HepG2 (cell line): ENCODE results near the gene KISS1R. TPM values are rescaled to one million over a fixed set of nuclear protein-coding genes. Genes with fewer than 3 reads are reported as not detected.
A peak's percentile ranks its signal among the peaks of the same experiment; 100 is the strongest.

Experiments used
- DNMT3B ChIP-seq: conservative IDR thresholded peaks from 2 replicates; pipeline ENCODE4 v1.6.1; 2016; ENCODE audit warnings: missing biosample characterization, control low read depth
- MTF2 ChIP-seq: sonication (generic); formaldehyde crosslinking; IDR thresholded peaks from 2 replicates; pipeline ENCODE4 v1.5.0; 2020; ENCODE audit warnings: missing genetic modification reagents, borderline replicate concordance
- MXI1 ChIP-seq: IDR thresholded peaks from 3 replicates; pipeline ENCODE4 v1.6.1; 2012; ENCODE audit warnings: low read depth, low read length, inconsistent platforms, borderline replicate concordance
- NFE2L1 ChIP-seq: sonication (generic); formaldehyde crosslinking; IDR thresholded peaks from 2 replicates; pipeline ENCODE4 v1.4.0; 2020; ENCODE audit warnings: missing genetic modification reagents, mild to moderate bottlenecking, borderline replicate concordance
- REL ChIP-seq: sonication (generic); formaldehyde crosslinking; conservative IDR thresholded peaks from 2 replicates; pipeline ENCODE4 v1.8.0; 2022; ENCODE audit warnings: mild to moderate bottlenecking, missing genetic modification reagents, moderate library complexity
- SP4 ChIP-seq: sonication (generic); formaldehyde crosslinking; IDR thresholded peaks from 2 replicates; pipeline ENCODE4 v1.8.1; 2023; ENCODE audit warnings: mild to moderate bottlenecking, missing genetic modification reagents
- TEF ChIP-seq: sonication (generic); formaldehyde crosslinking; IDR thresholded peaks from 2 replicates; pipeline ENCODE4 v1.5.0; 2020; ENCODE audit warnings: missing genetic modification reagents
- ZNF687 ChIP-seq: sonication (generic); formaldehyde crosslinking; IDR thresholded peaks from 2 replicates; pipeline ENCODE4 v1.5.1; 2020; ENCODE audit warnings: mild to moderate bottlenecking, missing genetic modification reagents, moderate library complexity
- ZNF83 ChIP-seq: sonication (generic); formaldehyde crosslinking; IDR thresholded peaks from 2 replicates; pipeline ENCODE4 v1.4.0; 2020; ENCODE audit warnings: missing genetic modification reagents, mild to moderate bottlenecking, borderline replicate concordance
- polyA plus RNA-seq, 8 experiments: library from polyadenylated mRNA; depleted of rRNA in 3 of 8; stranded (reverse) in 7 of 8; unstranded in 1 of 8; fragments of >200 nt; fragmentation: Illumina TruSeq in 4 of 8; extraction: Trizol in 4 of 8; gene quantifications; 2 replicates each; pipeline versions ENCODE4 v1.2.1 to v1.2.3, GENCODE V29; 2011 to 2016; ENCODE audit warnings: low read depth in 4 of 8, missing spikeins in 1 of 8, mixed read lengths in 1 of 8; ENCODE audit not compliant: insufficient read depth in 1 of 8
- total RNA-seq, 5 experiments: library from RNA; depleted of rRNA; stranded (reverse); fragments of >200 nt; fragmentation: Illumina TruSeq; extraction: Trizol; gene quantifications; 2 replicates each; pipeline ENCODE4 v1.2.3, GENCODE V29; 2016; ENCODE audit warnings: low read depth in 1 of 5
- TF ChIP-seq, protein P1 (sequence below), 2 experiments: fragments of 450-650 bp in 1 of 2; sonication (generic) in 1 of 2; formaldehyde crosslinking in 1 of 2; IDR thresholded peaks; 2 replicates each; pipeline versions ENCODE4 v1.6.1 to v1.8.0; 2016 to 2022; ENCODE audit warnings: antibody characterized with exemption in 1 of 2, mild to moderate bottlenecking in 1 of 2, missing genetic modification reagents in 1 of 2
- TF ChIP-seq, protein P2 (sequence below): sonication (generic); formaldehyde crosslinking; IDR thresholded peaks from 2 replicates; pipeline ENCODE4 v1.5.0; 2020; ENCODE audit warnings: mild to moderate bottlenecking, missing genetic modification reagents

The KISS1R gene
- total and polyA plus RNA-seq, 2 of the 13 experiments (the other 11 are each of a cell fraction or from before 2014, with no cell fraction given): 1.1 to 10.2 TPM

GRCh38 chr19:917323-918151 lies at the start of gene KISS1R (continued):
- TF ChIP-seq ZNF687: peak; percentile 92
- TF ChIP-seq MXI1: no peak; the same call in 2 of the 3 replicates
- 0 out of 2 replicates have a peak, but pooled peaks have one; percentile 45 for TF ChIP-seq ZNF83 (CRISPR knock-in tag)
- TF ChIP-seq, protein P1, sequence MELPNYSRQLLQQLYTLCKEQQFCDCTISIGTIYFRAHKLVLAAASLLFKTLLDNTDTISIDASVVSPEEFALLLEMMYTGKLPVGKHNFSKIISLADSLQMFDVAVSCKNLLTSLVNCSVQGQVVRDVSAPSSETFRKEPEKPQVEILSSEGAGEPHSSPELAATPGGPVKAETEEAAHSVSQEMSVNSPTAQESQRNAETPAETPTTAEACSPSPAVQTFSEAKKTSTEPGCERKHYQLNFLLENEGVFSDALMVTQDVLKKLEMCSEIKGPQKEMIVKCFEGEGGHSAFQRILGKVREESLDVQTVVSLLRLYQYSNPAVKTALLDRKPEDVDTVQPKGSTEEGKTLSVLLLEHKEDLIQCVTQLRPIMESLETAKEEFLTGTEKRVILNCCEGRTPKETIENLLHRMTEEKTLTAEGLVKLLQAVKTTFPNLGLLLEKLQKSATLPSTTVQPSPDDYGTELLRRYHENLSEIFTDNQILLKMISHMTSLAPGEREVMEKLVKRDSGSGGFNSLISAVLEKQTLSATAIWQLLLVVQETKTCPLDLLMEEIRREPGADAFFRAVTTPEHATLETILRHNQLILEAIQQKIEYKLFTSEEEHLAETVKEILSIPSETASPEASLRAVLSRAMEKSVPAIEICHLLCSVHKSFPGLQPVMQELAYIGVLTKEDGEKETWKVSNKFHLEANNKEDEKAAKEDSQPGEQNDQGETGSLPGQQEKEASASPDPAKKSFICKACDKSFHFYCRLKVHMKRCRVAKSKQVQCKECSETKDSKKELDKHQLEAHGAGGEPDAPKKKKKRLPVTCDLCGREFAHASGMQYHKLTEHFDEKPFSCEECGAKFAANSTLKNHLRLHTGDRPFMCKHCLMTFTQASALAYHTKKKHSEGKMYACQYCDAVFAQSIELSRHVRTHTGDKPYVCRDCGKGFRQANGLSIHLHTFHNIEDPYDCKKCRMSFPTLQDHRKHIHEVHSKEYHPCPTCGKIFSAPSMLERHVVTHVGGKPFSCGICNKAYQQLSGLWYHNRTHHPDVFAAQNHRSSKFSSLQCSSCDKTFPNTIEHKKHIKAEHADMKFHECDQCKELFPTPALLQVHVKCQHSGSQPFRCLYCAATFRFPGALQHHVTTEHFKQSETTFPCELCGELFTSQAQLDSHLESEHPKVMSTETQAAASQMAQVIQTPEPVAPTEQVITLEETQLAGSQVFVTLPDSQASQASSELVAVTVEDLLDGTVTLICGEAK (IDR thresholded peaks at IDR 0.05): no peak
- TF ChIP-seq, protein P1 (CRISPR knock-in tag; IDR thresholded peaks at IDR 0.05): 0 out of 2 replicates have a peak, but pooled peaks have one; percentile 20
- TF ChIP-seq REL (CRISPR knock-in tag): peak; percentile 53; the same call in 1 of the 2 replicates
- no peak for TF ChIP-seq TEF (CRISPR knock-in tag)
- TF ChIP-seq DNMT3B (CRISPR knock-in tag): no peak
- TF ChIP-seq, protein P2, sequence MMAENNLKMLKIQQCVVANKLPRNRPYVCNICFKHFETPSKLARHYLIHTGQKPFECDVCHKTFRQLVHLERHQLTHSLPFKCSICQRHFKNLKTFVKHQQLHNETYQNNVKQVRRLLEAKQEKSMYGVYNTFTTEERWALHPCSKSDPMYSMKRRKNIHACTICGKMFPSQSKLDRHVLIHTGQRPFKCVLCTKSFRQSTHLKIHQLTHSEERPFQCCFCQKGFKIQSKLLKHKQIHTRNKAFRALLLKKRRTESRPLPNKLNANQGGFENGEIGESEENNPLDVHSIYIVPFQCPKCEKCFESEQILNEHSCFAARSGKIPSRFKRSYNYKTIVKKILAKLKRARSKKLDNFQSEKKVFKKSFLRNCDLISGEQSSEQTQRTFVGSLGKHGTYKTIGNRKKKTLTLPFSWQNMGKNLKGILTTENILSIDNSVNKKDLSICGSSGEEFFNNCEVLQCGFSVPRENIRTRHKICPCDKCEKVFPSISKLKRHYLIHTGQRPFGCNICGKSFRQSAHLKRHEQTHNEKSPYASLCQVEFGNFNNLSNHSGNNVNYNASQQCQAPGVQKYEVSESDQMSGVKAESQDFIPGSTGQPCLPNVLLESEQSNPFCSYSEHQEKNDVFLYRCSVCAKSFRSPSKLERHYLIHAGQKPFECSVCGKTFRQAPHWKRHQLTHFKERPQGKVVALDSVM (CRISPR knock-in tag): peak; percentile 74
- no peak for TF ChIP-seq MTF2 (CRISPR knock-in tag)
- TF ChIP-seq NFE2L1 (CRISPR knock-in tag): no peak
- peak; percentile 26 for TF ChIP-seq SP4 (CRISPR knock-in tag)
